Head of caudate nucleus (tissue), 42 donors: ENCODE data around the gene CCDC61.

Experiments used
- DNase-seq, 42 donors: peaks; one replicate each; pipeline versions ENCODE4 v3.0.0 to v3.0.0-alpha.2; 2020 to 2021; ENCODE audit warnings: mixed read lengths in 7 of 42
- intact Hi-C: fragments of 100-400 bp; cut with DNase I; formaldehyde crosslinking; loops from one replicate; pipeline ENCODE4 v1.15.0; 2022

Gene CCDC61

GRCh38 chr19:46030812-46031550, 35.7 kb downstream of the CCDC61 start:
- DNase-seq, result peak in 2 of 42 donors; percentile 21 to 25
- intact Hi-C loops, result no loop called here

- intact Hi-C loops, result no loop called here
- DNase-seq, result peak in 2 of 42 donors; percentile 21 to 27
Observed at GRCh38 chr19:46031781-46032596, 36.7 kb downstream of the CCDC61 start.

GRCh38 chr19:46032597-46033025, 37.3 kb downstream of the CCDC61 start:
- intact Hi-C loops, result no loop called here
- DNase-seq, result peak in 2 of 42 donors; percentile 5 to 9

GRCh38 chr19:46033401-46033800, 38.1 kb downstream of the CCDC61 start:
- intact Hi-C loops, result no loop called here
- no peak for DNase-seq

- no peak for DNase-seq
- intact Hi-C loops, result no loop called here
Observed at GRCh38 chr19:46035546-46035945, 40.3 kb downstream of the CCDC61 start.

GRCh38 chr19:46035986-46036743, 40.9 kb downstream of the CCDC61 start:
- DNase-seq, result no peak
- intact Hi-C loops, result no loop called here

GRCh38 chr19:46036744-46037128, 41.5 kb downstream of the CCDC61 start:
- no peak for DNase-seq
- intact Hi-C loops, result no loop called here

GRCh38 chr19:46040125-46040524, 44.9 kb downstream of the CCDC61 start:
- intact Hi-C loops, result no loop called here
- DNase-seq, result no peak

GRCh38 chr19:46040952-46041500, 45.8 kb downstream of the CCDC61 start, which contains the start of gene IGFL4:
TSS of gene IGFL4 (minus strand) at chr19:46041002. CDS start at chr19:46040962, 40 bp downstream.
- DNase-seq, result no peak
- intact Hi-C loops, result no loop called here

- no peak for DNase-seq
- intact Hi-C loops, result no loop called here
Observed at GRCh38 chr19:46042252-46042883, 47.1 kb downstream of the CCDC61 start.

GRCh38 chr19:46043519-46043918, 48.3 kb downstream of the CCDC61 start:
- intact Hi-C loops, result no loop called here
- no peak for DNase-seq

- DNase-seq, result no peak
- intact Hi-C loops, result no loop called here
Observed at GRCh38 chr19:46049597-46049996, 54.3 kb downstream of the CCDC61 start.

GRCh38 chr19:46052896-46053295, 57.6 kb downstream of the CCDC61 start:
- intact Hi-C loops, result no loop called here

GRCh38 chr19:46056536-46056935, 61.3 kb downstream of the CCDC61 start:
- no peak for DNase-seq
- intact Hi-C loops, result no loop called here

More at GRCh38 chr19:46052896-46053295, 57.6 kb downstream of the CCDC61 start:
- DNase-seq, result no peak

- DNase-seq, result no peak
- intact Hi-C loops, result no loop called here
Observed at GRCh38 chr19:46058778-46059177, 63.5 kb downstream of the CCDC61 start.

- DNase-seq, result no peak
- intact Hi-C loops, result no loop called here
Observed at GRCh38 chr19:46060012-46060411, 64.7 kb downstream of the CCDC61 start.

GRCh38 chr19:46063201-46063600, 67.9 kb downstream of the CCDC61 start:
- no peak for DNase-seq
- intact Hi-C loops, result no loop called here

GRCh38 chr19:46065486-46066071, 70.3 kb downstream of the CCDC61 start:
- no peak for DNase-seq
- intact Hi-C loops, result no loop called here
